MM.1S (cell line): ENCODE measurements around the gene CRACDL.

ENCODE experiments used
- CTCF ChIP-seq: fragments of 300-600 bp; sonication (generic); IDR thresholded peaks from 2 replicates; pipeline ENCODE4 v1.5.1; 2016; ENCODE audit warnings: antibody characterized with exemption, low read length, mixed read lengths
- EZH2 ChIP-seq: fragments of 300-600 bp; sonication (generic); optimal IDR thresholded peaks from 2 replicates; pipeline ENCODE3; 2017; ENCODE audit warnings: low read depth, mild to moderate bottlenecking, antibody characterized with exemption, low read length, mixed read lengths

- TF ChIP-seq CTCF (no peak), EZH2 (no peak)
Observed at GRCh38 chr2:98829581-98830270, 106.3 kb downstream of the CRACDL start.
